ENCODE results near the gene ARAP1.

Gene ARAP1

DNA sequence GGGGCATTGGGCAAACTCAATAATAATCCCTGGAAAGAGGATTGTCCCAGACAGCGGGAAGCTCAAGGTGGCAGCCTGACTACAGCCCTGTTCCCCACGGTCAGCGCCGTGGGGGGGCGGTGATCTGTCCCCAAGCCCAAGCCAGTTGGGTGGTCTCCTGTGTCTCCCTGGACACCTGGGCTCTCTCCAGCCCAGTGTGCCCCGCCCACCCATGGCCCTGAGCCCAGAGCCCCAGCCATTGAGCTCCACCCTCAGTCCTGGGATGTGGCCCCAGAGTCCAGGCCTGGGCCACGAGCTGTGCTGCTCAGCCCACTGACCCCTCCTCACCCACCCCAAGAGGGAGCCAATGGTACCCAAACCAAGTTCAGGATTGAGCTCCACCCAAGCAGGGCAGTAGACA is 50.1 kb downstream of the ARAP1 start:
- no peak for DNase-seq

DNA sequence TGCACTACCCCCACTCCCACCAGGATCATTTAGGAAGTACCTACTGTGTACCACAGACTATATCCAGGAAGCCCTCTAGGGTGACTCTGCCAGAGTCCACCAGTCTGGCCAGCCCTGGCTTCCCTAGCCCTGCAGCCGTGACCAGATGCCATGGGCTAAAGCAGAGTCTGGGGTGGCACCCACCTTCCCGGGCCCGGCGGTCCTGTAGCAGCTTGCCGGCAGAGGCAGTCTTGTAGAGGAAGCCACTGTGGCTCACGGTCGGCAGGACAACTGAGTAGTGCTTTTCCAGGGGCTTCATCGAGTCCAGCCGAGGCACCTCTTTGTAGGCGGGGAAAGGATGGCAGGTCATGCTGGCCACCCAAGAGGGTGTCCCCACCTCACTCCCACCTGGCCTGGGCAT is 50.7 kb downstream of the ARAP1 start:
- no peak for DNase-seq

DNA sequence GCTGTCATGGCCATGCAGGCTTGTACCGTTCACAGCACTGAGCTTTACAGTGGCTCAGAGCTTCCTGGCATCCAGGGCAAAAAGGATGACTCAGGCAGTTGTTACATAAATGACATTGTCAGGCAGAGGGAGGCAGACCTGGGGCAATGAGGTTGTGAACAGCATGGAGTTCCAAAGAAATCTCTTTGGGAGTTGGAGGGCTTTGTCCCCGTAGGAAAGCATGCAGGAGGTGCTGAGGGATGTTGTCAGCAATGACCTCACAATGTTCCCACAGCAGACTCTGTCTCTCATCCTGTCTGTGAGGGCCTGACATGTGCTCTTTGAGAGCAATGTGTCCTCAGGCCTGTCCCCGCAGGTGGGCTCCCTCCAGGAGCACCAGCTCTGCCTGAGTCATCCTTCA is 52.1 kb downstream of the ARAP1 start:
- DNase-seq, result no peak

DNA sequence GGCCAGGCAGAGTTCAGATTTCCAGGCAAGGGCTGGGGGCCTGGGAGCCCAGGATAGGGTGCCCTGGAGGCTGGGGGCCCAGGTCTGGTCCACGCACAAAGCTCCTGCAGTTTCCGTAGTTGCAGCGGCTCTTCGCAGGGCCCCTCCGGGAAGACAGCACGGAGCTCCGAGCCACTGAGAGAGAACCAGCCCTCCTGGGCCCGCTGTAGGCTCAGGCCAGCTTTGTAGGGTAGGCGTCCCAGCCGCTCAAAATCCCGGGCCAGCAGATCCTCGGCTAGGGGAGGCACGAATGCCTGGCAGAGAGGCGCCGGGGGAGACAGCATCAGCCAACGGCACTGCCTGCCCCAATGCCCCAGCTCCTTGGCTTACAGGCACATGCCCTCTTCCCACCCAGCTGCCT is 54.4 kb downstream of the ARAP1 start:
- no peak for DNase-seq

DNA sequence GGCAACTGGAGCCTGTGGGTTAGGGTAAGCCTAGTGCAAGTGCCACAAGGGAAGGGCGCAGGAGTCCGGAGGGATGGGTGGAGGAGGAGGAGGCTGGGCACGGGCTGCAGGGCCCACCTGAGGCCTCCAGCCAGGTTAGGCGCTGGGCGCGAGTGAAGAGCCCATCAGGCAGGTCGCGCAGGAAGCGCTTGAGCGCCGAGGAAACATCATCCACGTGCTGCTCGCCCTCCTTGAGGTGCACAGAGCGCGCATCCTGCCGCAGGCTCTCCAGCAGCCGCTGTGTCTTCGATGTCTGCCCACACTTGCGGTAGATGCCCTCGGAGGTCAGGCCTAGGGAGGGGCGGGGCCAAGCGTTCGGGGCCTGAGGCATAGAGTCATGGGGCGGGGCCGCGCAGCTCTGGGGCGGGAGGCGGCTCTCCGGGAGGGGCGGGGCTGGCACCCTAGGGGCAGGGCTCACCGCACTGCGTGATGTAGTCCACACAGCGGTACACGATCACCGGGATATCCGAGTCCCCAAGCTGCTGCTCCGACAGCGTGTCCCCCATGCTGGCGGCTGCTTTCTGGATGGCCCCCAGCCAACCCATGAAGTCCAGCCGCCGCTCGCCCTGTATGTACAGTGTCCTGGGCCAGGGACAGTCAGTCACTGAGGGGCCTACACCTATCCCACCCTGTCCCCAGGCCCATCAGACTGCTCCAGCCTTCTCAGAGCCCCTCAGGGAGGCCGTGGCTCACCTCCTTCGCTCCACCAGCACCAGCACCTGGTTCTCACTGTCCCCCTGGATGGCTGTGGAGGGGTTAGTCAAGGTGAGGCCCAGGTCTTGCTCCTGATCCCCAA is 55.1 kb downstream of the ARAP1 start:
- no peak for DNase-seq

DNA sequence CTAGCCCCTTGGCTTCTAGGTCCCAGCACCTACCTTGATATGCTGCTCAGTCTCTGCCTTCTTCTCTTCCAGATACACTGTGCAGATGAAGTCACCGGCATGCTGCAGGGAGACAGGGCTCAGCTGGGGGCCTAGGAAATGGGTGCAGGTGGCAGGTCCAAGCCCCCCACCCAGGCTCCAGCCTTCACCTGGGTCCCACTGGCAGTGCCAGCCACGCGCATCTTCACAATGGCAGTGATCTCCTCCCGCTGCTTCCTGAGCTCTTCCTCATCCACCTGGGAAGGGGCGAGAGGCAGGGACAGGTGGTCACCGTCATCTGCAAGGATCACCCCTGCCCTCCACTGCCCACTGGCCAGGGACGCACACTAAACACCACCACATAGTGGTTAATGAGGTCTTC is 56.9 kb downstream of the ARAP1 start:
- DNase-seq, result no peak

DNA sequence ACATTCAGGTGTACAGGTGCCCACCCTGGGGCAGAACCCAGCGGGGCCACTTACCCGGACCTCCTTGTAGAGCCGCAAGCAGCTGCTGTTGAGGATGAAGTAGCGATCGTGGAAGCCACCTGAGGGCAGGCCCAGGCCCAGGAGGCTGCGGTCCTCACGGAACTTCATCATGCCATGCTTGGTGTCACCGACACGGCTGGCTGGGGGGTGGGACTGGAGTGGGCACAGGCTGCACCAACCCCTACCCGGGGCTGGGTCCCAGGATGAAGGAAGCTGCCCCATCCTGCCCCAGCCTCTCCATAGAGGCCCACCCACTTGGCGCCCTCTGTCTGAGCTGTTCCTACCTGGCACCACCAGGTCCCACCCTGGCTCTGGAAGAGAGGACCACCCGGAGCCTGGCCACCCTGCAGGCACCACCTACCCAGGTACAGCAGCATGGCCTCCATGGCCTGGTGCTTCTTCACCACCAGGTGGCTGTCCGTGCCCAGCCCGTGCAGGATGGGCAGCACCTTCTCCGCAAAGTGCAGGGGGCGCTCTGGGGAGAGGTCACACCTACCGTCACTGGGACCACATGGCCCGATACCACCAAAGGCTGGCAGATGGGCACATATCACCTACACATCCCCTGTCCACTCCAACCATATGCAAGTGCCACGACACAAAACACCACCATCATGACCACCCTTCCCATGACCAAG is 58.8 kb downstream of the ARAP1 start:
- DNase-seq, result no peak

DNA sequence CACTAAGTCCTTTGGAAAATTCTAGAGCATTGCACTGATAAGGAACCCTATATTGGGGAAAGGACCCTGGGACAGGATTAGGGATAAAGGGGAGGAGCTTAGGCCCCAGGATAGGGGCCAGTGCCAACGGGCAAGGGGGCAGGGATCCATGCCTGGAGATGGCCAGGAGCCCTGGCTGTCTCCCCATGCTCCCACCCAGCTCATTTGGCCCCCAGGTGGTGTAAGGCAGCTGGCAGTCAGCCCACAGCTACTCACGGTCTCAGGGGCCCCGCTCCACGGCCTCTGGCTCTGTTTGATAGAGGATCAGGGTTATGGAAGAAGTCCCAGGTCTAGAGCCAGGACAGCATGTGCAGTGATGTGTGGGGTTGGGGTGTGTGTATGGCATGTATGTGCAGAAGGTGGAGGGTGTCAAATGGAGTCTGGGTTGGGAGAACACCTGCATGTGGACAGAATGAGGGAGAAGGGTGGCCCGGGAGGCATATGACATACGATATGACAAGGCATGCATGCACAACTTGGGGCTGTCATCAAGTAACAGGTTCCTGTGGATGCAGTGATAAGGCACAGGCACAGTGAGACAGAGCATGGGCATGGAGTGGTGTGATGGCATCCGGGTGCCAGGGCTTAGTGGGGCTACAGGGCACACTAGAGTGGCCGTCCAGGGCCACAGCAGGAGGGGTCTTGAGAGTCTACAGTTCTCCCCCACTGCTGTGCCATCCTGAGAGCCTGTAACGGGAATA is 59.5 kb downstream of the ARAP1 start:
- DNase-seq, result no peak

DNA sequence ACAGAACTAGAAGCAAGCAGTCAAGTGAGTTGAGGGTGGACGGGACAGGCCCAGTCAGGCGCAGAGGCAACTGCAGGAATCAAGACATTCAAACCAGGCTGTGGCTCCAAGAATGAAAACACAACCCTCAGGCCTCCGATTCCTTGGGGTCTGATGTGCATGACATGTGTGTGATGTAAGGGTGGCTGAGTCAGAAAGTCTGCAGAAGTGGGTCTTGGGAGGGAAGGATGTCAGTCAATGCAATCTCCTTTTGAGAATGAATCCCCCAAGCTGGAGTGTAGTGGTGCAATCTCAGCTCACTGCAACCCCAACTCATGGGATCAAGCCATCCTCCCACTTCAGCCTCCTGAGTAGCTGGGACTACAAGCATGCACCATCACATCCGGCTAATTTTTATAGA is 62.0 kb downstream of the ARAP1 start:
- no peak for DNase-seq

DNA sequence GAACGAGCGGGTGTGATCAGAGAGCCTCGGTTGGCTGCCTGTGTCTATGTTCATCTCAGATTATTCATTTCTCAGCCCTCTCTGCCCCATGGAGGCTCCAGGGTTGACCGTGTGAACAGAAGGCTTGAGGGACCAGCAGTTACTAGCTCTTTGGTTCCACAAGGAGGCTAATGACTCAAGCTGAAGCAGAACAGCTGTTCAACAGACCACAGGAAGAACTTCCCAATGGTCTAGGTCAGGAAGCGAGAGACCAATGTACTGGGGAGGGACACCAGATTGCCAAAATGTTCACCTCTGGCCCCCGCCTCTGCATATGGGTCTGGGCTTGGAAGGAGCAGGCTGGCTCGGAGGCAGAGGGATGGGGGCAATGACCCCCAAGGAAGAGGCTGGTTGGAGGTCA is 63.3 kb downstream of the ARAP1 start:
- no peak for DNase-seq

DNA sequence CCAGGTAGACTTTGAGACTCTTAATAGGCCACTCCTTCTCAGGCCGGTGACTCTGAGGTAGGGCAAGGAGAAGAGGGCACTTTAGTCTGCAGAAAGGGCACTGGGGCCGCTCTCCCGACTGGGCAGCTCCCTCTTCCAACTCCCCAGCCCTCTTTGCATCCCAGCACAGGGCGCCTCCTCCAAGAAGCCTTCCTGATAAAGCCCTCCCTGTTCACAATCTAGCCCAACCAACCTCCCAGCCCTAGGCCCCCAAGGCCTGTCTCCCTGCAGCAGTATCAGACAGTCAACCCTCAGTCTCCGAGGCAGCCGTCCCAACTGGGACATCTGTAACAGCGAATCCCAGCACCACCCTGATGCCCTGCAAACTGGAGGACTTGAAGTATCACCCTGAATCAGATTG is 63.7 kb downstream of the ARAP1 start:
- no peak for DNase-seq

DNA sequence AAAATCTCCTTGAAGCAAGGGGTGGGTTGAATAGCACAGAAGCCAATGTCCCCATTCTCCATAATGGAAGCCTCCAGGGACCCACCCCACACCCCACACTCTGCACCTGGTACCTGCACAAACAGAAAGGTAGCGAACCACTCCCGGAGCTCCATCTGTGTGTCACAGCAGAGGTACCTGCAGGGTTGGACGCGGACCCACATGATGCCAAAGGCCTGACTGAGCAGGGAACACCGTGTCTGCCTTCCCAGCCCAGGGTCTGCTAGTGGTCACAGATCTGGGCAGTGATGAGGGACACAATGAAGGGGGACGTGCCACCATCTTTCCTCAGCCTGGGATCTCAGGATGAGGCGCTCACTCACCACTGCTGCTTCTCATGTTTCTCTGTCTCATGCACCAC is 64.9 kb downstream of the ARAP1 start:
- DNase-seq, result no peak

DNA sequence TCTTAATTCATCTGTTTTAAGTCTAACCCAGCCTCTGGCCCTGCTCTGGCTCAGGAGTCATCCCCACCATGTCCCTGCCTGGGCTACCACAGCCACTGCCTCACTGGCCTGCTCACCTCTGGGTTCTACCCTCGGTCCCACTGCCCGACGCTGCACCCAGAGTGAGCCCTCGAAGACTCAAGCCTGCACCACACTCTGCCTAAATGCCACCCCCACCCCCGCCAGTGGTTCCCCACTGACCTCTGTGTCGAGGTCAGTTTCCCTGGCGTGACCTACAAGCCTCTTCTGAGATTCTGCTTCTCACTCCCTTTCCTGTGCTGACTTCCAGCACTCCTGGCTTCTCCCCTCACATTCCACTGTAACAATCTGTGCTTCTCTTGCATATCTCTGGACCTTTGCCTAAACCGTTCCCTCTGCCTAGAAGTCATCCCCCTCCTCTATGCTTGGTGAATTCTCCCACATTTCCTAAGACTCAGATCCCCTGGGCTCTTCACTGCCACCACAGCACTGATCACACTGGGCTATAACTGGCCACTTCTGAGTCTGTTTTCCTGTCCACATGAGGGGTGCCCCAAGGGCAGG is 65.5 kb downstream of the ARAP1 start:
- no peak for DNase-seq

DNA sequence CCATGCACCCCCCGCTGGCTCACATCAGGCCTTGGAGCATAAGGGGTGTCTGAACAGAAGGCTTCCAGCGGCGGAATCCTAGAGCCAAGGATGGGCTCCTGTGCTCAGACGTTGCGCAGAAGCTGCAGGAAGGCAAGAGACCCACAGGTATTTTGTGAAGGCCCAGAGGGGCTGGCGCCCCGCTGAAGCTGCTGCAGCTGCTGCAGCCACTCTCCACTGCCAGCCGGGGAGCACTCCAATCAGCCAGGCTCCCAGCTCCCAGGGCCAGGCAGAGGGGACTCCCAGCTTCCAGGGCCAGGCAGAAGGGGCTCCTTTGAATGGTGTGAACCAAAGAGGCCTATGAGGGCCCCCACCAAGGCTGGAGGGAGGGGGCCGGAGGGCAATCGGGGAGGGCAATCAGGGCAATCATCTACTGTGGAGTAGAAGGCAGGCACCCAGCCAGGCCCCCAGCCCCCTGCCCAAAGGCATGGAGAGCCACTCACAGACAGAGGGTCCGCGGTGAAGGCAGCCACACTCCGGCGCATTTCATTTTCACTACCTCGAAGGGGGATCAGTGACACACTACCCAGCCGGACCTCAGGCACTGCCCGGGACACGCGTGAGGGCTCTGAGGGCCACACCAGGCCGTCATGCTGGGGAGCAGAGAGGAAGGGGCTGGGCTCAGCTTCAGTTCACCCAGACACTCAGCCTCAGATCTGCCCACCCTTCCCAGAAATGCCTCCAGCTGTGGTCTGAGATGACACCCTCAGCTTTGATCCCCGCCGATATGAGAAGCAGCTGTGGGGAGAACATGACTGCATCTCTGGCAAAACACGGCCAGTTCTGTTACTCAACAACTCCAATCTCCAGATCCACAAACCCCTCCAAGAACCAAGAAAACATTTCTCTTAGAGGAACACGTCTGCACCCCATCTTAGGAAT is 66.4 kb downstream of the ARAP1 start:
- no peak for DNase-seq

DNA sequence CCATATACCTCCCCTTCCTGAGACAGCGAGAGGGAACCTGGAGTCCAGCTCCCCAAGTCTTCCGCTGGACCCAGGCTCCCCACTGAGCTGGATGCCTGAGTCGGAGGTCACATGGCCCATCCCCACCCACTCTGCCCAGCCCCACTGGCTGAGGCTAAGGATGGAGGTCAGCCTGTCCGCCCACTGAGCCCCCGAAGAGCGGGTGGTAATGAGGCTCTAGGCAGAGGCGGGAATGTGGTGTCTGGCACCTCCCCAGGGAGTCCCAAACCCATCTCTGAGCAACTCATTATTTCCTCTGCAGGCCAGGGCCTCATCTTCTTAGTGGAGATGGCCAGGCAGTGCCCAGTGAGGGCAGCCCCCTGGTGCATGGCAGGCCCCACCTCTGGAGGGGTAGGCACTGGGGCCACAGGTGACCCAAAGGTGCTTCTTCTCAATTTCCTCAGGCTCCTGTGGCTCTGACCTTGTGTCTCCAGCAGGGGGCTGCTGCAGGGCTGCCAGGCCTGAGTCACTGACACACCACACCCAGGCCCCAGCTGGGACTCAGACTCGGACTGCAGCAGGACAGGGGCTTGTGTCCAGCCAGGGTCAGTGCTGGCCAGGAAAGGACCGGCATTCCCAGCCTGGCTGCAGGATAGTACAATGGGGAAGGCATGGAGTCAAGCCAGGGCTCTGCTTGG is 67.8 kb downstream of the ARAP1 start:
- DNase-seq, result no peak

DNA sequence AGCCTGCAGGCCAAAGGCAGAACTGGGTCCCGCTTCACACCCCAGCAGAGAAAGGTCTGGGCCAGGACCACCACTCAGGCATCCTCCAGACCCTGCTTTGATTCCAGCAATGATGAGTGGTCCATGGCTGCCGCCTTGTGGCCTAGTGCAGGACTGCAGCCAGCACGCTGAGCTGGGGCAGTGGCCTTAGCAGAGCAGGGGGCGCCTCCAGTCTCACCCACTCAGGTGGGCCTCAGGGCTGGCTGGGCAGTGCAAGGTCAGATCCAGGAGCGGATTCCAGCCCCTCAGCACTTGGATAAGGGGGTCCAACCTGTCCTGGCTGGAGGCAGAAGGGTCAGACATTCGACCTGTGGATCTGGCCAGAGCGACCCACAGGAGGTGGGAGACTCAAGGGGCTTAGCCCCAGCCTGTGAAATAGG is 68.4 kb downstream of the ARAP1 start:
- DNase-seq, result no peak

DNA sequence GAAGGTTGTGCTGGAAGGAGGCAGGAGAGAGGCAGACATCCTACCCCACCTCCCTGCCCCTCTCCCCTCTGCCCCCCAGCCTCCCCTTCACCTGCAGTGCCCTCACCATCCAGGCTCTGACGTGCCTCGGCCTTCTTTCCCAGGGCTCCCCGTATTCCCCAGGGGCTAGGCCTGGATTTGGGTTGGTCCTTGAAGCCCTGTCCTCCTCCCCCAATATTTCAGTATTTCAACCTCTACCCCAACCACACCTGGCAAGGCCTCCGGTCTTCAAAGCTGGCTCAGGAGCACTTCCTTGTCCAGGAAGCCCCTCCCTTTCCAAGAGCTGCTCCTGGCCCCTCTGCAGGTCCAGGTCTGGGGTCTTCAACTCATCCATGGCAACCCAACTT is 69.4 kb downstream of the ARAP1 start:
- no peak for DNase-seq

DNA sequence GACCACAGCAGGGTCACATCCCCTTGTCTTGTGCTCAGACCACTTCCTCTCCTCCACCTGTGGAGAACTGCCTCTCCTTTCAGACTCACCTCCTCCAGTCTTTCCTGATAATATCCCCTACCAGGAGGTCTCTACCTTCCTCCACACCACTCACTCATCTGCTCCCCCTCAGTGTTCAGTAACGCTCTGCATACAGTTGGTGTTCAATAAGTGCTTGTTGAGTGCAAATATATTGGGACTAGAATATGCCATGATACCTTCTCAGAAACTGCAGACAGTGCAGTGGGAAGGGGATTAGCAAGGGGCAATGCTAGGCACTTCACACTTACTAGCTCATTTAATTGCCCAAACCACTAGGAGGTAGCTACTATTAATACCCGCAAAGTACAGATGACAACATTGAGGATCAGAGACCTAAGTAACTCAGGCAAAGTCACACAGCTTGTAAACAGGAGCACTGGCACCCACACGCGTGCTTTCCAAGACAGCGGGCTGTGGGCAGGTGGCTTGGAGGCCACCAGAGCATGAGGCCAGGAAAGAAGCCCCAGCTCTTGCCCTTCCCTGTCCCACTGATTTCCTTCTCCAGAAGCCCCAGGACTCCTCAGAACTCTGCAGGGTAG is 69.9 kb downstream of the ARAP1 start:
- no peak for DNase-seq

DNA sequence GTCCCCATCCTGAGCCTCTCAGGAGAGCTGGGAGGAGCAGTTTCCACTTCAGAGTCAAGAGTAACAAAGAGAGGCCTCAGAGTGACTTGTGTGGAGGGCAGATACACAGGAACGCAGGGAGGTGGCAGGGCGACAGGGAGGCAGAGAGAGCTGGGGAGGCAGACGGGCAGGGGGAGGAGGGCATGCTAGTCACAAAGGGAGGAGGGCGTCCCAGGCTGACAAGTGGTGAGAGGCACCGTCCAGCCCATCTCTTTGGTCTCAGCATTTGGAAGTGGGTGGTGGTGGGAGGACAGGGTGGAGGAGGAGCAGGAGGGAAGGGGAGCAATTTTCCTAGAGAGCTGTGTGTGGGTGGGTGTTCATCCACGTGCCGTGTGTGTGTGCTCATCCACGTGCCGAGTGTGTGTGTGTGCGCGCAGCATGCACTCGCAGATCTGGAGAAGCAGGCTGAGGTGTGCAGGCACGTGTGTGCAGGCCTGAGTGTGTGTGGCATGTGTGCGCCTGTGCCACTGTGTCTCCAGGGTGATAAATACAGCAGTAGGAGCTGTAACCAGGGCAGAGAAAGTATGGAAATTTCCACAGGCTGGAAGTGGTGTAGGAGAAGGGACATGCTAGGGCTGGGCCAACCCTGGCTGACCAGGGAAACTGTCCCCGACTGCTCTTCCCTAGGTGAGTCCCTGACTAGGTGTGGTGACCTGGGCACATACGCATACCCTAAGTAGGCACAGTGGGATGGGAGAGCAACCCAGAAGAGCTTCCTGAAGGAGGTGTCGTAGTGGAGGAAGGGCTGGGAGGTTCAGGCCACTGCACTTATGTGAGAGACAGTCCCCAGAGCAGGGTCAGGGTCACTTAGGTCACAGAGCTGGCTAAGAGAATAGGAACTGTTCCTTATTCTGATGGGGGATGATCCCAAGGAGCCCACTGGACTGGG is 70.7 kb downstream of the ARAP1 start:
- DNase-seq, result no peak

DNA sequence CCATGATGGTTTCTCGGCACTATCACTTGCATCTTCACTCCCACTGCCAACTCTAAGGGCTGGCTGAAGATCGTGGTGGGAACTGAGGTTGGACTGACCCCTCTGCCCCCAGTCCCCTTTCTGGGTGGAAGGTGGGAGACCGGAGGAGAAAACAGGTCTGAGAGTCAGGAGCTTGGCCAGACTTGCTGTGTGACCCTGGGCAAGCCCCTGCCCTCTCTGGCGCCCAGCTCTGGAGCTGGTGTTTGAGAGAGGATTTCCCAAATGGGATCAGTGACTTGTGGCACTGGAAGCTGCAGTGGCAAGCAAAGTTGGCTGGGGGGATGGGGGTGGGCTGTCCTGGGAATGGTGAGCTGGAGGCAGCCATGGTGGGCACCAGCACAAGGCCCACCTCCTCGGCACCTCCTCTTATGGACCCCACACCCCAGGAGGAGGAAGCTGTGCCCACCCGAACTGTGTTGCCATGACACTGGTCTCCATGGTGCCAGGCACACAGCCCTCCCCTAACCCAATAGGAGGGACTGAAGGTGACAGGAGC is 71.5 kb downstream of the ARAP1 start:
- DNase-seq, result no peak

Data from NCI-H2029 (cell line).